Esophagus muscularis mucosa (tissue), 3 donors: ENCODE data around the gene CYTH3.

Experiments
- POLR2A ChIP-seq: fragments of 450-650 bp; IDR thresholded peaks from one replicate; pipeline ENCODE4 v1.6.1; 2017; ENCODE audit warnings: antibody characterized with exemption, moderate library complexity, mild to moderate bottlenecking, low read depth
- TF ChIP-seq, protein P1 (sequence below), 3 experiments: fragments of 200-600 bp in 2 of 3; fragments of 450-650 bp in 1 of 3; sonication (generic) in 2 of 3; IDR thresholded peaks; one replicate each; pipeline ENCODE4 v1.5.1; 2017 to 2019; ENCODE audit warnings: antibody characterized with exemption in 3 of 3, mild to moderate bottlenecking in 2 of 3, moderate library complexity in 1 of 3

DNA sequence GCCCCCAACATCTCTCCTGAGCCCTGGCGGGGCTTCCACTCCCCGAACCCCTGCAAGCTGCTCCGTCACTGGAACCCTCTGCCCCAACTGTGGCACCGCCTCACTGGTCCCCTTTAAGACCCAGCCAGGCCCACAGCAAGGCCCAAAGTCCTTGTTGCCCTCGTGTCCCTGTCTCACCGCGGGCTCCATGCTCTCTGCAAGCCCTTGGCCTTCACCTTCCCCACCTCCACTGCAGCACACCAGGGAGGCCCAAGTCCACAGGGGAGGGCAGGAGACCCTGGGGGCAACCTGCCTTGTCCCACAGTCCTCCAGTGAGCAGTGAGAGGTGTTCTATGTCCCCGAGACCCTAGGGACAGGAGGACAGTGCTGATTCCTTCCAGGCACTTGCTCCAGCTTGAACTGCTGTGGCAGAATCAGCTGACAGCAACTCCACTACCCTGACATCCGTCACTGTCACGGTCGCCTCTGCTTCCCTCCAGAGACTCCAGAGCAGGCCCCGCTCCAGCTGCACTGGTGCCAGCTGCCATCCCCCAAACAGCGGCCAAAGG, 105.3 kb downstream of the CYTH3 start:
- TF ChIP-seq, protein P1, sequence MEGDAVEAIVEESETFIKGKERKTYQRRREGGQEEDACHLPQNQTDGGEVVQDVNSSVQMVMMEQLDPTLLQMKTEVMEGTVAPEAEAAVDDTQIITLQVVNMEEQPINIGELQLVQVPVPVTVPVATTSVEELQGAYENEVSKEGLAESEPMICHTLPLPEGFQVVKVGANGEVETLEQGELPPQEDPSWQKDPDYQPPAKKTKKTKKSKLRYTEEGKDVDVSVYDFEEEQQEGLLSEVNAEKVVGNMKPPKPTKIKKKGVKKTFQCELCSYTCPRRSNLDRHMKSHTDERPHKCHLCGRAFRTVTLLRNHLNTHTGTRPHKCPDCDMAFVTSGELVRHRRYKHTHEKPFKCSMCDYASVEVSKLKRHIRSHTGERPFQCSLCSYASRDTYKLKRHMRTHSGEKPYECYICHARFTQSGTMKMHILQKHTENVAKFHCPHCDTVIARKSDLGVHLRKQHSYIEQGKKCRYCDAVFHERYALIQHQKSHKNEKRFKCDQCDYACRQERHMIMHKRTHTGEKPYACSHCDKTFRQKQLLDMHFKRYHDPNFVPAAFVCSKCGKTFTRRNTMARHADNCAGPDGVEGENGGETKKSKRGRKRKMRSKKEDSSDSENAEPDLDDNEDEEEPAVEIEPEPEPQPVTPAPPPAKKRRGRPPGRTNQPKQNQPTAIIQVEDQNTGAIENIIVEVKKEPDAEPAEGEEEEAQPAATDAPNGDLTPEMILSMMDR (IDR thresholded peaks at IDR 0.05): no peak
- TF ChIP-seq POLR2A: no peak
